Measurements from ENCODE around the gene C3orf52. TPM values are rescaled to one million over a fixed set of nuclear protein-coding genes. Genes with fewer than 3 reads are reported as not detected.

Gene C3orf52
- total and polyA plus RNA-seq, 7 donors = 0.36 to 17.4 (median 2.2) TPM

DNA sequence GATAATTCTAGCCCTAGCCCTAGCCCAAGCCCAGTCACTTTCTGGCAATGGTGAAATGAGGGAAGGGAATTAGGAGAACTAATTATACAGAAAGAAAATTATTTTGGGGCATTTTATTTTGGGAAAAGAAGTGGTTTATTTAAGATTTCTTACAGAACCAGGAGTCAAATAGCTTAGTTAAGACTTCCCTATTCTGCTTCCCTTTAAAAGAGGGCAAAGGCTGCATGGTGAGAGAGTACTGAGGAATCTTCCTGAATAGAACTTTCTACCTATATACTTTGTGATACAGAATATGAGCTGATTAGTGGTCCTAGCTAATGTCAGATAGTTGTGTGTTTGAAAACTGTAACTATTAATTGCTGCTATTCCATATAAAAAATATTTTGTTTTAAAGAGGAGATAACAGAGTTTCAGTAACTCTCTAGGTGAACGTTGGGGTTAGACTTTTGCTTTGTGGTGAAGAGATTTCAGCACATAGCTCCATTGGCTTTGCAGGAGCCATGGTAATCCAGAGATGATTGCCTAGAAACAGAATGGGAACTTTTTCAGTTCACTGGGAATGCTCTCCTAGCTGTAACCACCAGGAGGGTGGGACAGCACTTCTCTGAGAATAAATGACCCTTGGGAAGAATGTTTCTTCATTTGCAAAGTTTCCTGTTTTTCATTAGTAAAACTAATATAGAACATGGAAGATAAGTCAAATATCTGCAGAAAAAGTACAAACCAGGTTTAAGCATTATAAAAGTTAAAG, 52.2 kb downstream of the C3orf52 start:
- TF ChIP-seq EP300 (IDR thresholded peaks at IDR 0.05) (no peak), CTCF (IDR thresholded peaks at IDR 0.05) (no peak), POLR2A (IDR thresholded peaks at IDR 0.05) (no peak), POLR2AphosphoS5 (IDR thresholded peaks at IDR 0.05) (no peak)
- WGBS, 2 donors = 61 to 69% methylated on average over 1 of the region's 1 CpG

GRCh38 chr3:112140584-112140983, 54.4 kb downstream of the C3orf52 start:
- TF ChIP-seq EP300 (IDR thresholded peaks at IDR 0.05) (no peak), POLR2AphosphoS5 (IDR thresholded peaks at IDR 0.05) (no peak), CTCF (IDR thresholded peaks at IDR 0.05) (no peak), POLR2A (IDR thresholded peaks at IDR 0.05) (no peak)
- Histone ChIP-seq H3K4me1 (no peaks in the 10 kb centered on the region), H3K36me3 (no peaks in the 10 kb centered on the region), H3K4me3 (no peak overlapping the region), H3K27me3 (no peaks in the 10 kb centered on the region), H3K27ac (no peak overlapping the region), H3K9me3 (no peaks in the 10 kb centered on the region)
- 90% methylated on average over 1 of the region's 1 CpG for WGBS, 2 donors
- no peak for DNase-seq
- intact Hi-C loops (cut with DNase I) = no loop called here

More for the DNA sequence above, 52.2 kb downstream of the C3orf52 start:
- intact Hi-C loops (cut with DNase I) = no loop called here
- no peak overlapping the region for H3K27ac ChIP-seq
- no peaks in the 10 kb centered on the region for H3K9me3 ChIP-seq
- DNase-seq = no peak
- H3K4me1 ChIP-seq = no peaks in the 10 kb centered on the region
- no peaks in the 10 kb centered on the region for H3K36me3 ChIP-seq
- no peaks in the 10 kb centered on the region for H3K27me3 ChIP-seq
- no peak overlapping the region for H3K4me3 ChIP-seq

- intact Hi-C loops (cut with DNase I) = no loop called here
- Histone ChIP-seq H3K27ac (no peak overlapping the region), H3K36me3 (no peaks in the 10 kb centered on the region), H3K4me3 (no peak overlapping the region), H3K27me3 (no peaks in the 10 kb centered on the region), H3K9me3 (no peaks in the 10 kb centered on the region), H3K4me1 (no peaks in the 10 kb centered on the region)
- no peak for TF ChIP-seq POLR2AphosphoS5 (IDR thresholded peaks at IDR 0.05)
- no peak for TF ChIP-seq POLR2A (IDR thresholded peaks at IDR 0.05)
- no peak for TF ChIP-seq EP300 (IDR thresholded peaks at IDR 0.05)
- TF ChIP-seq CTCF (IDR thresholded peaks at IDR 0.05) = no peak
- WGBS, 2 donors = 87 to 88% methylated on average over 2 of the region's 2 CpGs
- DNase-seq = no peak
Observed at GRCh38 chr3:112141293-112141692, 55.1 kb downstream of the C3orf52 start.

DNA sequence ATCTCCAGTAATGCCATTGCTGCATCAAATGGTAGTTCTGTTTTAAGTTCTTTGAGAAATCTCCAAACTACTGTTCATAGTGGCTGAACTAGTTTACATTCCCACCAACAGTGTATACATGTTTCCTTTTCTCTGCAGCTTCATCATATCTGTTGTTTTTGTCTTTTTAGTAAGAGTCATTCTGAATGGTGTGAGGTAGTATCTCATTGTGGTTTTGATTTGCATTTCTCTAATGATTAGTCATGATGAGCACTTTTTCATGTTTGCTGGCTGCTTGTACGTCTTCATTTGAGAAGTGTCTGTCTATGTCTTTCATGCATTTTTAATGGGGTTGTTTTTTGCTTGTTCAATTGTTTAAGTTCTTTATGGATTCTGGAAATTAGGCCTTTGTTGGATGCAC, 57.1 kb downstream of the C3orf52 start:
- H3K36me3 ChIP-seq = no peaks in the 10 kb centered on the region
- H3K4me1 ChIP-seq = no peaks in the 10 kb centered on the region
- no peaks in the 10 kb centered on the region for H3K27me3 ChIP-seq
- no peak overlapping the region for H3K4me3 ChIP-seq
- no peak overlapping the region for H3K27ac ChIP-seq
- WGBS, 2 donors = 81 to 89% methylated on average over 1 of the region's 1 CpG
- intact Hi-C loops (cut with DNase I) = no loop called here
- no peak for DNase-seq
- TF ChIP-seq CTCF (IDR thresholded peaks at IDR 0.05) (no peak), POLR2AphosphoS5 (IDR thresholded peaks at IDR 0.05) (no peak), POLR2A (IDR thresholded peaks at IDR 0.05) (no peak), EP300 (IDR thresholded peaks at IDR 0.05) (no peak)
- peaks cover 0 to 3% (median 0%) of the 10 kb centered on the region in 4 donors for H3K9me3 ChIP-seq

DNA sequence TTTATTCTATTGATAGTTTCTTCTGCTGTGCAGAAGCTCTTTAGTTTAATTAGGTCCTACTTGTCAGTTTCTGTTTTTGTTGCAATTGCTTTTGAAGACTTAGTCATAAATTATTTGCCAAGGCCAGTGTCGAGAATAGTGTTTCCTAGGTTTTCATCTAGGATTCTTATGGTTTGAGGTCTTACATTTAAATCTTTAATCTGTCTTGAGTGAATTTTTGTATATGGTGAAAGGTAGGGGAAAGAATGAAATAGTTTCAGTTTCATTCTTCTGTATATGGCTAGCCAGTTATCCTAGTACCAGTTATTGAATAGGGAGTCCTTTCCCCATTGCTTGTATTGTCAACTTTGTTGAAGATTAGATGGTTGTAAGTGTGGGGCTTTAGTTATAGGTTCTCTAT, 57.5 kb downstream of the C3orf52 start:
- H3K9me3 ChIP-seq = peaks cover 0 to 3% (median 0%) of the 10 kb centered on the region in 4 donors
- H3K27ac ChIP-seq = no peak overlapping the region
- TF ChIP-seq POLR2A (IDR thresholded peaks at IDR 0.05) = no peak
- H3K4me1 ChIP-seq = no peaks in the 10 kb centered on the region
- H3K36me3 ChIP-seq = no peaks in the 10 kb centered on the region
- no peak overlapping the region for H3K4me3 ChIP-seq
- WGBS, 2 donors = 67 to 89% methylated on average over 1 of the region's 1 CpG
- no peaks in the 10 kb centered on the region for H3K27me3 ChIP-seq
- no peak for DNase-seq
- intact Hi-C loops (cut with DNase I) = no loop called here
